Thyroid gland (tissue), 4 donors: ENCODE measurements around the gene PRSS33.

Source experiments
- CTCF ChIP-seq, 6 experiments: fragments of 200-600 bp in 3 of 6; fragments of 450-650 bp in 3 of 6; sonication (generic) in 3 of 6; IDR thresholded peaks; one replicate each; pipeline ENCODE4 v1.5.1; 2016 to 2019; ENCODE audit warnings: antibody characterized with exemption in 6 of 6, mild to moderate bottlenecking in 2 of 6, inconsistent platforms in 1 of 6, moderate library complexity in 1 of 6
- POLR2A ChIP-seq, 2 donors: fragments of 450-650 bp; IDR thresholded peaks; one replicate each; pipeline ENCODE4 v1.6.1; 2017; ENCODE audit warnings: antibody characterized with exemption in 2 of 2, mild to moderate bottlenecking in 2 of 2, moderate library complexity in 1 of 2

- TF ChIP-seq CTCF (IDR thresholded peaks at IDR 0.05) = no peak
- no peak for TF ChIP-seq POLR2A (IDR thresholded peaks at IDR 0.05)
These were observed 18.8 kb downstream of the PRSS33 start for GRCh38 chr16:2768403-2769089.
